LoVo (cell line): ENCODE results near the gene MYCBPAP.
A peak's percentile ranks its signal among the peaks of the same experiment; 100 is the strongest.
"Not testable (repeated sequence)": the region's sequence is repeated elsewhere in the genome, so short reads cannot be mapped to it uniquely, and the experiment has no call there.

Source experiments
- DNase-seq: peaks from one replicate; pipeline ENCODE4 v3.0.0-alpha.2; 2016; ENCODE audit warnings: low spot score

MYCBPAP gene

GRCh38 chr17:50471009-50471905 lies 37.0 kb upstream of the MYCBPAP start:
- DNase-seq: no peak

DNA sequence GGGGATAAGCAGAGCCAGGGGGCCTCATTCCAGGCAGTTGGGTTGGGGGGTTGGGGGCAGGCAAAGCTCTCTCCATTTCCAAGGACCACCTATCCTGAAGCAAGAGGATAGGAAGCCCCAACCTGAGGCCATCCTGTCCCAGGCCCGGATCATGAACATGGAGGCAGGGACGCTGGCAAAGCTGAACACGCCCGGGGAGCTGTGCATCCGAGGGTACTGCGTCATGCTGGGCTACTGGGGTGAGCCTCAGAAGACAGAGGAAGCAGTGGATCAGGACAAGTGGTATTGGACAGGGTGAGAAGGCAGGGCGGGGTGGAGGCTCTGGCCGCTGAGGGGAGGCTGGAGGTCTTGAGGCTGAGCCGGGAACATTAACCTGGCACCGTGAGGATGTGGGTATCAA lies 36.0 kb upstream of the MYCBPAP start:
- no peak for DNase-seq

- DNase-seq: not testable (repeated sequence)
These were observed 35.5 kb upstream of the MYCBPAP start for GRCh38 chr17:50472761-50473161.

GRCh38 chr17:50473901-50474300 lies 34.3 kb upstream of the MYCBPAP start:
- no peak for DNase-seq

- DNase-seq: no peak
These were observed 33.7 kb upstream of the MYCBPAP start for GRCh38 chr17:50474523-50474922.

DNA sequence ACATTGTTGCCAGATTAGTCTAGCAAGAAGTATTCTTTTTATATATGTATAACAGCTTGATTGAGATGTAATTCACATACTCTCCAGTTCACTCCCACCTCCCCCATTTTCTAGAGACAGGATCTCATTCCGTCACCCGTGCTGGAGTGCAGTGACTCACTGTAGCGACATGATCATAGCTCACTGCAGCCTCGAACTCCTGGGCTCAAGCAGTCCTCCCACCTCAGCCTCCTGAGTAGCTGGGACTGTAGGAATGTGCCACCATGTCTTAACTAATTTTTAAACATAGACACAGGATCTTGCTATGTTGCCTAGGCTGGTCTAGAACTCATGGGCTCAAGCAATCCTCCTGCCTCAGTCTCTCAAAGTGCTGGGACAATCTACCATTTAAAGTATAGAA lies 32.9 kb upstream of the MYCBPAP start:
- no peak for DNase-seq

- DNase-seq: not testable (repeated sequence)
These were observed 32.3 kb upstream of the MYCBPAP start for GRCh38 chr17:50475775-50476544.

- no peak for DNase-seq
These were observed 31.5 kb upstream of the MYCBPAP start for GRCh38 chr17:50476545-50477315.

- DNase-seq: no peak
These were observed 30.3 kb upstream of the MYCBPAP start for GRCh38 chr17:50477976-50478375.

GRCh38 chr17:50478391-50479381 lies 29.6 kb upstream of the MYCBPAP start, which contains the start of gene RSAD1:
Gene RSAD1 (plus strand): TSS chr17:50478860. CDS start chr17:50478885, 25 bp downstream.
- peak; percentile 91 for DNase-seq

DNA sequence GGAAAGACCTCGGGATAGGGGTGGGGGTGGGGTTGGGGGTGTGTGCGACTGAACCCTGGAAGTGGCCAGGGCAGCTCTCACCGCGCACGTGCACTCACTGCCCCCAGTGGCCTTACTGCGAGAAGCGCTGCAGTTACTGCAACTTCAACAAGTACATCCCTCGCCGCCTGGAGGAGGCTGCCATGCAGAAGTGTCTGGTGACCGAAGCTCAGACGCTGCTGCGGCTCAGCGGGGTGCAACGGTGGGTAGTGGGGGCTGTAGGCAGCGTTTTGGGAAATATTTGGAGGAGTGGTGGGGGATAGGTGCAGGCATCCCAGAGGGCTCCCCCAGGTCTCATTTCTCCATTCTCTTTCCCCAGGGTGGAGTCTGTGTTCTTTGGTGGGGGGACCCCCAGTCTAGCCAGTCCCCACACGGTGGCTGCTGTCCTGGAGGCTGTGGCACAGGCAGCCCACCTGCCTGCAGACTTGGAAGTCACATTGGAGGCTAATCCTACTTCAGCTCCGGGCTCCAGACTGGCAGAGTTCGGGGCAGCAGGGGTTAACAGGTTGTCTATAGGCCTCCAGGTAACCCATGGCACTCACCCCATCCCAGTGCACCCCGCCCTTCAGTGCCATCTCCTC lies 28.6 kb upstream of the MYCBPAP start:
- peak; percentile 81 for DNase-seq

GRCh38 chr17:50480142-50480764 lies 28.0 kb upstream of the MYCBPAP start:
- no peak for DNase-seq

DNA sequence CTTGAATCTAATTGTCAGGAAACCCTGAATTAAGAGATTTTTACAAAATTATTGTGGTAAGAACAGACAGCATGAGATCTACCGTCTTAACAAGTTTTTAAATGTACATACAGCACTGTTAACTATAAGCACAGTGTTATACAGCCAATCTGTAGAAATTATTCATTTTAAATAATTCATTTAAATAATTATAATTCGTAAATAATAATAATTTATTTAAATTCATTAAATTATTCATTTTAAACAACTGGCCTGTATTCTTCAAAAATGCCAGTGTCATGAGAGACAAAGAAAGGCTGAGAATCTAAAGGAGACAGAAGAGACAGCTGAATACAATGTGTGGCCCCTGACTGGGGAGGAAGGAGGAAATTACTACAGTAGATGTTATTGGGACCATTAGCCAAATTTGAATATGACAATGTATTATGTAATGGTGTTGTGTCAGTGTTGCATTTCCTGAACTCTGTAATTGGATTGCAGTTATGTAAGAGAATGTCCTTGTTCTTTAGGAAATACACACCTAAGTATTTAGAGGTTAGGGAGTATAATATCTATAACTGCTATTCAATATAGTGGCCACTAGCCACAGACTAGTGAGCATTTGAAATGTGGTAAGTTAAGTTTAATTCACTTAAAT lies 27.3 kb upstream of the MYCBPAP start:
- DNase-seq: no peak

DNA sequence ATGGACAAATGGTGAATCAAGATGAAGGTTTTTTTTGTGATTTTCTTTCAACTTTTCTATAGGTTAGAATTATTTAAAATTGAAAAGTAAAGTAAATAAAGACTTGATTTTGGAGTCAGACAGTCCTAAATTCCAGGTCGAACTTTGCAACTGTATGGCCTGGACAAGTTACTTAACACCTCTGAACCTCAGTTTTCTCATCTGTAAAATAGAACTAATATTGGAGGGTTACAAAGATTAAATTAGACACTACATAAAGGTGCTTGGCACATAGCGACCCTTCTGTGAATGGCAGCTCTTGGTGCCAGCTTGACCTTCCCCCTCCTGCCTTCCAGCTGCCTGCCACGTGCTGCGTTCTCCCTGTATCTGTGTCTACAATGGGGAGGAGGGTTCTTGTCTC lies 26.6 kb upstream of the MYCBPAP start:
- no peak for DNase-seq

DNA sequence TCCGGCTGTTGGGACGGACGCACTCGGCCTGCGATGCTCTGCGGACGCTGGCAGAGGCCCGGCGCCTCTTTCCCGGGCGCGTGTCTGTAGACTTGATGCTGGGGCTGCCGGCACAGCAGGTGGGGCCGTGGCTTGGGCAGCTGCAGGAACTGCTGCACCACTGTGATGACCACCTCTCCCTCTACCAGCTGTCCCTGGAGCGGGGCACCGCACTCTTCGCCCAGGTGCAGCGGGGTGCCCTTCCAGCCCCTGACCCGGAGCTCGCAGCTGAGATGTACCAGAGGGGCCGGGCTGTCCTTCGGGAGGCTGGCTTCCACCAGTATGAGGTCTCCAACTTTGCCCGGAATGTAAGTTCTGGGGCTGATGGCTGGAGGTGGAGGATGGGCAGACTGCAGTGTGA lies 26.1 kb upstream of the MYCBPAP start:
- no peak for DNase-seq

- DNase-seq: peak; percentile 92
These were observed 25.7 kb upstream of the MYCBPAP start for GRCh38 chr17:50482516-50482915.

DNA sequence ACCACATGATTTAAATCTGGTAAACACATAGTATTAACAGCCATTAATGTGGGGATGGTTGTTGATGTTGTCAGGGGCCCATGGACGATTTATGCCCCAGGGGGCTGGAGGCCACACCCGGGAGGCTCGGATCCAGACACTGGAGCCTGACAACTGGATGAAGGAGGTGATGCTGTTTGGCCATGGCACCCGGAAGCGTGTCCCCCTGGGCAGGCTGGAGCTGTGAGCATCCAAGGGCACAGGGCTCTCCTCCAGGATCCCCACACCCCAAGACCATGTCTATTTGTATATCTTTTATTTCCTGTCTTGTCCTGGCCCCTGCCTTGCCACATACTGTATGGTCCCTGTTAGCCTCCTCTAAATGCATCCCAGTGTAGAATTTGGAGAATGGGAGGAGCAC lies 25.0 kb upstream of the MYCBPAP start:
- no peak for DNase-seq

DNA sequence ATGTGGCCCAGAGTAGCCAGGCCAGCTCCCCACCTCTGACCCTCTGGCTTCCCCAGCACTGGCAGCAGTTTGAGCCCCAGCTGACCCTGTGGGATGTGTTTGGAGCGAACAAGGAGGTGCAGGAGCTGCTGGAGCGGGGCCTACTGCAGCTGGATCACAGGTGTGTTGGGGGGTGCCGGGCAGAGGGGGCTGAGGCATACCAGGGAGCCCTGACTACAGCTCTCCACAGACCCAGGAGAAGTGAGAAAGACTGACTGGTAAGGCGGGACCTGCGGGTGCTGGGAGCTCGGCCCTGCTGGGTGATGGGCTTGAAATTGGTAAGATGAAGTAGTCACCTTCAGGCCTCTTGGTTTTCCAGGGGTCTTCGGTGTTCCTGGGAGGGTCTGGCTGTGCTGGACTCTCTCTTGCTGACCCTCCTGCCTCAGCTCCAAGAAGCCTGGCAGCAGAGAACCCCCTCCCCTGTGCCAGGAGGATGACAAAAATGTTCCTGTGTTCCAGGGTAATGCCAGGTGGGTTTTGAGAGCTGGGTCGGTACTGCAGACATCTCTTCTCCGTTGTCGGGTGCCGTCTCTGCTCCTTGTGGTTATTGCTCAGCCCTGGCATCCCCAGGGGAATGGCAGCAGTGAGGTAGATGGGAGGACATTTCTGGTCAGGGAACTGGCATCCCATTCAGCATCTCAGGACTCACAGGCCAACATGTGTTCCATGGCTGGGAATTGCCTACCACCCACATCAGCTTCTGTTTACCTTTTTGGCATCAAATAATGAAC lies 23.7 kb upstream of the MYCBPAP start:
- no peak for DNase-seq
